Nephron progenitor cell (in vitro differentiated cells): Measurements from ENCODE around the gene ENDOG.
"Not testable (repeated sequence)": the region's sequence is repeated elsewhere in the genome, so short reads cannot be mapped to it uniquely, and the experiment has no call there.

Experiments
- DNase-seq: peaks from one replicate; pipeline ENCODE4 v3.0.0; 2021
- H3K27ac Mint-ChIP-seq: 2 replicates; pipeline ENCODE4 v1.8.0; 2021; ENCODE audit warnings: mild to moderate bottlenecking, moderate library complexity, mixed read lengths
- H3K27me3 Mint-ChIP-seq: 2 replicates; pipeline ENCODE4 v1.8.0; 2021; ENCODE audit warnings: mild to moderate bottlenecking, low read depth, mixed read lengths; ENCODE audit not compliant: poor library complexity
- H3K36me3 Mint-ChIP-seq: 2 replicates; pipeline ENCODE4 v1.8.0; 2021; ENCODE audit warnings: low read depth, mixed read lengths
- H3K4me1 Mint-ChIP-seq: 2 replicates; pipeline ENCODE4 v1.8.0; 2021; ENCODE audit warnings: mixed read lengths
- H3K4me3 Mint-ChIP-seq: 2 replicates; pipeline ENCODE4 v1.8.0; 2021; ENCODE audit warnings: mild to moderate bottlenecking, moderate library complexity, mixed read lengths
- H3K9me3 Mint-ChIP-seq: 2 replicates; pipeline ENCODE4 v1.8.0; 2021; ENCODE audit warnings: mild to moderate bottlenecking, moderate library complexity, mixed read lengths
- TF ChIP-seq, protein P1 (sequence below): fragments of 200-600 bp; sonication (generic); IDR thresholded peaks from 2 replicates; pipeline ENCODE4 v1.5.0; 2021; ENCODE audit warnings: antibody characterized with exemption

Gene ENDOG

DNA sequence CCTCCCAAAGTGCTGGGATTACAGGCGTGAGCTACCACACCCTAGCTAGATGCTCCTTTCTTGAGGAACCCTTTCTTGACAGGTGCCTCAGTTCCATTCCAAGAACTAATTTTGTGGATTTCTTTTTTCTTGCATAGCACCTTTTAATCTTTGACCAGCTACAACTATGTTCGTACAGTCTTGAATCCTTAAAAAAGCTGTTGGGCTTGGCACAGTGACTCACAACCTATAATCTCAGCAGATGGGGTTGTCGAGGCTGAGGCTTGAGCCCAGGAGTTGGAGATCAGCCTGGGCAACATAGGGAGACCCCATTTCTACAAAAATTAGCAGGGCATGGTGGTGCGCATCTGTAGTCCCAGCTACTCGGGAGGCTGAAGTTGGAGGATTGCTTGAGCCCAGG, 45.3 kb upstream of the ENDOG start:
- no peak for DNase-seq
- Mint-ChIP-seq H3K36me3 (no peaks in the 10 kb centered on the region), H3K9me3 (peaks cover 21% of the 10 kb centered on the region), H3K4me1 (peaks cover 13% of the 10 kb centered on the region), H3K27me3 (peaks cover 2% of the 10 kb centered on the region), H3K4me3 (peak overlapping the region; percentile 98), H3K27ac (peak overlapping the region; percentile 45)
- TF ChIP-seq, protein P1, sequence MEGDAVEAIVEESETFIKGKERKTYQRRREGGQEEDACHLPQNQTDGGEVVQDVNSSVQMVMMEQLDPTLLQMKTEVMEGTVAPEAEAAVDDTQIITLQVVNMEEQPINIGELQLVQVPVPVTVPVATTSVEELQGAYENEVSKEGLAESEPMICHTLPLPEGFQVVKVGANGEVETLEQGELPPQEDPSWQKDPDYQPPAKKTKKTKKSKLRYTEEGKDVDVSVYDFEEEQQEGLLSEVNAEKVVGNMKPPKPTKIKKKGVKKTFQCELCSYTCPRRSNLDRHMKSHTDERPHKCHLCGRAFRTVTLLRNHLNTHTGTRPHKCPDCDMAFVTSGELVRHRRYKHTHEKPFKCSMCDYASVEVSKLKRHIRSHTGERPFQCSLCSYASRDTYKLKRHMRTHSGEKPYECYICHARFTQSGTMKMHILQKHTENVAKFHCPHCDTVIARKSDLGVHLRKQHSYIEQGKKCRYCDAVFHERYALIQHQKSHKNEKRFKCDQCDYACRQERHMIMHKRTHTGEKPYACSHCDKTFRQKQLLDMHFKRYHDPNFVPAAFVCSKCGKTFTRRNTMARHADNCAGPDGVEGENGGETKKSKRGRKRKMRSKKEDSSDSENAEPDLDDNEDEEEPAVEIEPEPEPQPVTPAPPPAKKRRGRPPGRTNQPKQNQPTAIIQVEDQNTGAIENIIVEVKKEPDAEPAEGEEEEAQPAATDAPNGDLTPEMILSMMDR, result no peak

DNA sequence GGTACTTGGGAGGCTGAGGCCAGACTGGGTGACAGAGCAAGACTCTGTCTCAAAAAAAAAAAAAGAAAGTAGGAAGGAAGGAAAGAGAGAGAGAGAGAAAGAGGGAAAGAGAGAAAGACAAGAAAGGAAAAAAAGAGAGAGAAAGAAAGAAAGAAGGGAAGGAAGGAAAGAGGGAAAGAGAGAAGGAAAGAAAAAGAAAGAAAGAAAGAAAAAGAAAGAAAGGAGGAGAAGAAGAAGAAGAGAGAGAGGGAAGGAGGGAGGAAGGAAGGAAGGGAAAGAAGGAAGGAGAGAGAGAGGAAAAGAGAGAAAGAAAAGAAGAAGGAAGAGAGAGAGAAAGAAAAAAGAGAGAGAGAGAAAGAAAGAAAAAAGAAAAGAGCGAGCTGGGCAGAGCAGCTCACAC, 43.5 kb upstream of the ENDOG start:
- TF ChIP-seq, protein P1, result no peak

DNA sequence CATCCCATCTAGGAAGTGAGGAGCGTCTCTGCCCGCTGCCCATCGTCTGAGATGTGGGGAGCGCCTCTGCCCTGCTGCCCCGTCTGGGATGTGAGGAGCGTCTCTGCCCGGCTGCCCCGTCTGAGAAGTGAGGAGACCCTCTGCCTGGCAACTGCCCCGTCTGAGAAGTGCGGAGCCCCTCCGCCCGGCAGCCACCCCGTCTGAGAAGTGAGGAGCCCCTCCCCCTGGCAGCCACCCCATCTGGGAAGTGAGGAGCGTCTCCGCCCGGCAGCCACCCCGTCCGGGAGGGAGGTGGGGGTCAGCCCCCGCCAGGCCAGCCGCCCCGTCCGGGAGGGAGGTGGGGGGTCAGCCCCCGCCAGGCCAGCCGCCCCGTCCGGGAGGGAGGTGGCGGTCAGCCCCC, 38.2 kb upstream of the ENDOG start:
- not testable (repeated sequence) for H3K4me1 Mint-ChIP-seq, H3K27me3 Mint-ChIP-seq, H3K27ac Mint-ChIP-seq, DNase-seq, H3K36me3 Mint-ChIP-seq, H3K4me3 Mint-ChIP-seq
- peaks cover 43% of the 10 kb centered on the region for H3K9me3 Mint-ChIP-seq

More for the DNA sequence above, 43.5 kb upstream of the ENDOG start:
- Mint-ChIP-seq H3K4me3 (no peak overlapping the region), H3K27me3 (peaks cover 5% of the 10 kb centered on the region), H3K36me3 (no peaks in the 10 kb centered on the region), H3K4me1 (peaks cover 13% of the 10 kb centered on the region), H3K27ac (no peak overlapping the region), H3K9me3 (peaks cover 33% of the 10 kb centered on the region)
- no peak for DNase-seq

DNA sequence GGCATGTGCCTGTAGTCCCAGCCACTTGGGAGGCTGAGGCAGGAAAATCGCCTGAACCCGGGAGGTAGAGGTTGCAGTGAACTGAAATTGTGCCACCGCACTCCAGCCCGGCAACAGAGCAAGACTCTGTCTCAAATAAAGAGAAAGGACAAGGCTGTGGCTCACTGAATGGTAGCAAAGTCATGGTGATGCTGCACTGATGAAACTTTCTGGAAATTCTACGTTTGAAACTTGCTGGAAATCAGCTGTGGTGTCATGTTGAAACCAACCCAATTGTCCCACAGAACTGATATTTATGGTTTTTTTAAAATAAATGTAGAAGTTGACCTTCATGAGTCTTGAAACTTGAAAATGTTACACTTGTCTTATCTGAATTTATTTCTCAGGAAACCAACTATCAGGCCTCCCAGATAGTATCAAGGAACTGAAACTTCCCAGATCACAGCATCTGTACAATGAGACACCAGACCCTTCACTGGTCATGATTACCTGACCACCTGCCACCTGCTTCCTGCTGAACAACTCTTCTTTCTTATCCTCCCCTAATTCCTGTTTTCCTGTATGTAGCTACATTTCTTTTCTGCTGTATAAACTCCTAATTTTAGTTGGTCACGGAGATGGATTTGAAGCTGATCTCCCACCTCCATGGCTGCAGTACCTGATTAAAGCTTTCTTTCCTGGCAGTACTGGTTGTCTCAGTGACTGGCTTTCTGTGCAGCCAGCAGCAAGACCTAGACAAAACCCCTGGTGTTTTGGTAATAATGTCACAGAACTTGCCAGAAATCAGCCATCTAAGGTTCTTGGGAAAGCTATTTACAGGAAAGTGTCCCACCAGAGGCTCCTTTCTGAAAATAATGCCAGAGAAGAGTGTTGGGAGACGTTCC, 36.9 kb upstream of the ENDOG start:
- TF ChIP-seq, protein P1, result no peak
- H3K4me3 Mint-ChIP-seq, result no peak overlapping the region
- H3K27me3 Mint-ChIP-seq, result peaks cover 12% of the 10 kb centered on the region
- no peak overlapping the region for H3K27ac Mint-ChIP-seq
- H3K4me1 Mint-ChIP-seq, result no peaks in the 10 kb centered on the region
- H3K9me3 Mint-ChIP-seq, result peaks cover 38% of the 10 kb centered on the region
- no peak for DNase-seq
- H3K36me3 Mint-ChIP-seq, result no peaks in the 10 kb centered on the region

DNA sequence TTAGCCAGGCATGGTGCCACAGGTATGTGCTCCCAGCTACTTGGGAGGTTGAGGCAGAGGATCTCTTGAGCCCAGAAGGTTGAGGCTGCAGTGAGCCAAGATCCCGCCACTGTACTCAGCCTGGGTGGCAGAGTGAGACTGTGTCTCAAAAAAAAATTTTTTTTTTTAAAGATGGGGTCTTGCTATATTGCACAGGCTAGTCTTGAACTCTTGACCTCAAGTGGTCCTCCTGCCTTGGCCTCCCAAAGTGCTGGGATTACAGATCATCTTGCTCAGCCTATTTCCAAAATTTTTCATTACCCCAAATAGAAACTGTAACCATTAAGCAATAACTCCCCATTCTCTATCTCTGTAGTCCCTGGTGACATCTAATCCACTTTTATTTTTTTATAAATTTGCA, 35.6 kb upstream of the ENDOG start:
- TF ChIP-seq, protein P1, result no peak
- H3K27me3 Mint-ChIP-seq, result peaks cover 9% of the 10 kb centered on the region
- no peak overlapping the region for H3K4me3 Mint-ChIP-seq
- no peak for DNase-seq
- no peak overlapping the region for H3K27ac Mint-ChIP-seq
- peaks cover 39% of the 10 kb centered on the region for H3K9me3 Mint-ChIP-seq
- H3K36me3 Mint-ChIP-seq, result no peaks in the 10 kb centered on the region
- H3K4me1 Mint-ChIP-seq, result peaks cover 3% of the 10 kb centered on the region

DNA sequence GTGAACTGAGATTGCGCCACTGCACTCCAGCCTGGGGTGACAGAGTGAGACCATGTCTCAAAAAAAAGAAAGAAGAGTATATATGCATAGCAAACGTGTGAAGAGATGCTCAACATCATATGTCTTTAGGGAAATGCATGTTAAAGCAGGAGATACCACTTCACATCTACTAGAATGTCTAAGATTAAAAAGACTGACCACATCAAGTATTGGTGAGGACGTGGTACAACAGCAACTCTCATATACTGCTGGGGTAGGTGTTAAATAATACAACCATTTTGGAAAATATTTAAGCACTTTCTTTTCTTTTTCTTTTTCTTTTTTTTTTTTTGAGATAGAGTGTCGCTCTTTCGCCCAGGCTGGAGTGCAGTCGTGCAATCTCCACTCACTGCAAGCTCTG, 32.9 kb upstream of the ENDOG start:
- no peak for DNase-seq

More for the DNA sequence above, 32.9 kb upstream of the ENDOG start:
- Mint-ChIP-seq H3K4me3 (no peak overlapping the region), H3K36me3 (no peaks in the 10 kb centered on the region), H3K27me3 (peaks cover 7% of the 10 kb centered on the region), H3K9me3 (peaks cover 21% of the 10 kb centered on the region), H3K4me1 (peaks cover 16% of the 10 kb centered on the region), H3K27ac (no peak overlapping the region)
- TF ChIP-seq, protein P1, result no peak
